ENCODE results near the gene PGAM1.
"Not testable (repeated sequence)": the region's sequence is repeated elsewhere in the genome, so short reads cannot be mapped to it uniquely, and the experiment has no call there.

PGAM1 gene

GRCh38 chr10:97459933-97460332 is 33.9 kb downstream of the PGAM1 start:
- TF ChIP-seq, protein P1, sequence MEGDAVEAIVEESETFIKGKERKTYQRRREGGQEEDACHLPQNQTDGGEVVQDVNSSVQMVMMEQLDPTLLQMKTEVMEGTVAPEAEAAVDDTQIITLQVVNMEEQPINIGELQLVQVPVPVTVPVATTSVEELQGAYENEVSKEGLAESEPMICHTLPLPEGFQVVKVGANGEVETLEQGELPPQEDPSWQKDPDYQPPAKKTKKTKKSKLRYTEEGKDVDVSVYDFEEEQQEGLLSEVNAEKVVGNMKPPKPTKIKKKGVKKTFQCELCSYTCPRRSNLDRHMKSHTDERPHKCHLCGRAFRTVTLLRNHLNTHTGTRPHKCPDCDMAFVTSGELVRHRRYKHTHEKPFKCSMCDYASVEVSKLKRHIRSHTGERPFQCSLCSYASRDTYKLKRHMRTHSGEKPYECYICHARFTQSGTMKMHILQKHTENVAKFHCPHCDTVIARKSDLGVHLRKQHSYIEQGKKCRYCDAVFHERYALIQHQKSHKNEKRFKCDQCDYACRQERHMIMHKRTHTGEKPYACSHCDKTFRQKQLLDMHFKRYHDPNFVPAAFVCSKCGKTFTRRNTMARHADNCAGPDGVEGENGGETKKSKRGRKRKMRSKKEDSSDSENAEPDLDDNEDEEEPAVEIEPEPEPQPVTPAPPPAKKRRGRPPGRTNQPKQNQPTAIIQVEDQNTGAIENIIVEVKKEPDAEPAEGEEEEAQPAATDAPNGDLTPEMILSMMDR (conservative IDR thresholded peaks at IDR 0.05), result no peak
- no peak overlapping the region for H3K27ac ChIP-seq

DNA sequence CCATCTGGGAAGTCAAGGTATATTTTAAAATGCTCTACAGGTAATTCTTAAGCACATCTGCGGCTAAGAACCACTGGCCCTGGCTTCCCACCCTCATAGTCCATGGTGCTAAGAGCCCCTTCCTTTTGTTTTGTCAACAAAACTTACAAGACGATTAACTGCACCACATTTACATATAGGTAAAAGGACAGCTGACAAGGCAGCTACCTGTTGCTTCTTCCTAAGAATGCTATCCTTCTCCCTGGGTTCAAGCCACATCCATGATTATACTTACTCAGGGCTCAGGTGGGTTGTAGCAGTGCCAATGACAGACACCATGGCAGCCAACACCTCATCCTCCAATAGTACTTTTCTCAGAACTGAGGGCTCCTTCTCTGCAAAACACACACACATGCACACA is 36.3 kb downstream of the PGAM1 start:
- H3K27ac ChIP-seq, result no peak overlapping the region
- TF ChIP-seq, protein P1 (conservative IDR thresholded peaks at IDR 0.05), result no peak

GRCh38 chr10:97463363-97464132 is 37.6 kb downstream of the PGAM1 start:
- H3K27ac ChIP-seq, result peak overlapping the region; percentile 20; the same call in 1 of the 2 replicates
- TF ChIP-seq, protein P1 (conservative IDR thresholded peaks at IDR 0.05), result peak; percentile 88

DNA sequence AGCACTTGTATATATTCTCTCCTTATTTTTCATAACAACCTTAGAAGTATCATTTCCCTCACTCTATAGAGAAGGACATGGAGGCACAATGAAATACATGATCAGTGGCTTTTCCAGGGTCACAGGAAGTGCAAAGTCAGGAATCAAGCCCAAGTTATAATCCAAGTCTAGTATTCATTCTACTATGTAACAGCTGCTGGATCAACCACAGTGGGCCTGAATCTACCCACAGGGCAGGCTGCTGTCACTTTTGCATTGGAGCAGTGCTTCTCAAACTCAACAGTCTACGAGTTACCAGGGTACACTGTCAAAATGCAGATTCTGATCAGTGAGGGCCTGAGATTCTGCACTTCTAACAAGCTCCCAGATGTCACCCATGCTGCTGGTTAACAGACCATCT is 38.2 kb downstream of the PGAM1 start:
- H3K27ac ChIP-seq, result peak overlapping the region; percentile 20; the same call in 1 of the 2 replicates
- TF ChIP-seq, protein P1 (conservative IDR thresholded peaks at IDR 0.05), result no peak

GRCh38 chr10:97465982-97466381 is 40.0 kb downstream of the PGAM1 start:
- H3K27ac ChIP-seq, result no peak overlapping the region
- TF ChIP-seq, protein P1 (conservative IDR thresholded peaks at IDR 0.05), result no peak

- H3K27ac ChIP-seq, result no peak overlapping the region
- TF ChIP-seq, protein P1 (conservative IDR thresholded peaks at IDR 0.05), result no peak
These were observed 40.8 kb downstream of the PGAM1 start for GRCh38 chr10:97466755-97467154.

DNA sequence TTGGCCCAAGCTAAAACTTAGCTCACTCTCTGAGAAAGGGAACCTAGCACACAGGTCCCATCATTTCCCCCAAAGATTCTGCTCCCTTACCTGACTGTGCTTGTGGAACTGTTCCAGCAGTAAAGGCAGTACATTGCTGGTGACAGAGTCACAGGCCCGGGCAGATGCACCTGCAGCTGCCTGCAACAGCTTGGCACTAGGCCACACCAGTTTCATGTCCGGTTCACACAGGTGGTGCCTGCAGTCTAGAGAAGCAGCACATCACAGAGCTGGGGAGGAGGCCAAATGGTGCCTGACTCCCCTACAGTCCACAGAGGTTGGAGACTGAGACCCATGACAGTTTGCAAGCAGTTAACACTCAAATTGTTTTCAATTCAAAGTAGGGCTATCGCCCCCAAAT is 42.2 kb downstream of the PGAM1 start:
- H3K27ac ChIP-seq, result no peak overlapping the region
- TF ChIP-seq, protein P1 (conservative IDR thresholded peaks at IDR 0.05), result no peak

GRCh38 chr10:97468781-97469180 is 42.8 kb downstream of the PGAM1 start:
- not testable (repeated sequence) for H3K27ac ChIP-seq

Measured in VCaP (cell line).